GM23338 (cell line): Measurements from ENCODE around the gene TUBGCP2. TPM values are rescaled to one million over a fixed set of nuclear protein-coding genes. Genes with fewer than 3 reads are reported as not detected.

Experiments
- ATAC-seq: fragments of 200-7000 bp; cut with Tn5 transposase; 3 replicates; pipeline ENCODE4 v1.9.1; 2020
- DNase-seq: peaks from one replicate; pipeline ENCODE4 v3.0.0-alpha.2; 2015; ENCODE audit warnings: low spot score
- H2AFZ ChIP-seq: fragments of 200-600 bp; sonication (generic); 2 replicates; pipeline ENCODE4 v1.8.0; 2016; ENCODE audit warnings: antibody characterized with exemption, mild to moderate bottlenecking, moderate library complexity
- H3F3A ChIP-seq: fragments of 200-600 bp; sonication (generic); replicated peaks from 2 replicates; pipeline ENCODE4 v1.8.0; 2017; ENCODE audit warnings: antibody characterized with exemption, mixed run types, low read depth
- H3K27ac ChIP-seq: fragments of 200-600 bp; sonication (generic); 2 replicates; pipeline ENCODE4 v1.6.1; 2016; ENCODE audit warnings: low read depth
- H3K27me3 ChIP-seq: fragments of 200-600 bp; sonication (generic); 2 replicates; pipeline ENCODE4 v1.8.0; 2016; ENCODE audit warnings: mild to moderate bottlenecking, mixed run types, moderate library complexity; ENCODE audit not compliant: insufficient read depth
- H3K36me3 ChIP-seq: fragments of 200-600 bp; sonication (generic); 2 replicates; pipeline ENCODE4 v1.8.0; 2016; ENCODE audit warnings: mild to moderate bottlenecking; ENCODE audit not compliant: insufficient read depth
- H3K4me1 ChIP-seq: fragments of 200-600 bp; sonication (generic); 2 replicates; pipeline ENCODE4 v1.8.0; 2016; ENCODE audit warnings: mild to moderate bottlenecking, moderate library complexity; ENCODE audit not compliant: insufficient read depth
- H3K4me2 ChIP-seq: fragments of 200-600 bp; sonication (generic); 2 replicates; pipeline ENCODE4 v1.7.1; 2017; ENCODE audit warnings: mixed run types
- H3K4me3 ChIP-seq: fragments of 200-600 bp; sonication (generic); 2 replicates; pipeline ENCODE4 v1.6.1; 2016; ENCODE audit warnings: mixed run types
- H3K79me2 ChIP-seq: fragments of 200-600 bp; sonication (generic); replicated peaks from 2 replicates; pipeline ENCODE4 v1.8.0; 2017; ENCODE audit warnings: mild to moderate bottlenecking; ENCODE audit not compliant: insufficient read depth
- H3K9me2 ChIP-seq: fragments of 200-600 bp; sonication (generic); 2 replicates; pipeline ENCODE4 v1.8.0; 2017; ENCODE audit not compliant: insufficient read depth
- H4K20me1 ChIP-seq: fragments of 200-600 bp; sonication (generic); replicated peaks from 2 replicates; pipeline ENCODE4 v1.8.0; 2017; ENCODE audit warnings: mild to moderate bottlenecking; ENCODE audit not compliant: insufficient read depth
- H3K27ac Mint-ChIP-seq: 2 replicates; pipeline ENCODE4 v1.8.0; 2020; ENCODE audit warnings: inconsistent platforms, mild to moderate bottlenecking, moderate library complexity, mixed read lengths
- H3K27me3 Mint-ChIP-seq: 3 replicates; pipeline ENCODE4 v1.8.0; 2022; ENCODE audit warnings: low read depth, mild to moderate bottlenecking, moderate library complexity, mixed read lengths, inconsistent platforms; ENCODE audit not compliant: insufficient read depth, poor library complexity
- H3K36me3 Mint-ChIP-seq: 3 replicates; pipeline ENCODE4 v1.8.0; 2021; ENCODE audit warnings: low read depth, mild to moderate bottlenecking, inconsistent platforms, moderate library complexity, mixed read lengths
- H3K4me1 Mint-ChIP-seq: 3 replicates; pipeline ENCODE4 v1.8.0; 2020; ENCODE audit warnings: mild to moderate bottlenecking, inconsistent platforms, mixed read lengths
- H3K4me3 Mint-ChIP-seq: 3 replicates; pipeline ENCODE4 v1.8.0; 2021; ENCODE audit warnings: moderate library complexity, mild to moderate bottlenecking, inconsistent platforms, mixed read lengths
- H3K9me3 Mint-ChIP-seq: 3 replicates; pipeline ENCODE4 v1.8.0; 2020; ENCODE audit warnings: moderate library complexity, mild to moderate bottlenecking, inconsistent platforms, mixed read lengths
- CREB1 ChIP-seq: fragments of 250-450 bp; sonication (Bioruptor Pico); IDR thresholded peaks from 2 replicates; pipeline ENCODE4 v1.5.0; 2020; ENCODE audit warnings: low read depth, mild to moderate bottlenecking, moderate library complexity
- ETS1 ChIP-seq: IDR thresholded peaks from 2 replicates; pipeline ENCODE4 v1.6.1; 2016; ENCODE audit warnings: antibody characterized with exemption
- EZH2 ChIP-seq: fragments of 200-600 bp; sonication (generic); IDR thresholded peaks from one replicate; pipeline ENCODE4 v1.8.0; 2017; ENCODE audit warnings: antibody characterized with exemption, mild to moderate bottlenecking, low read depth; ENCODE audit not compliant: unreplicated experiment
- EZH2phosphoT487 ChIP-seq: fragments of 200-600 bp; sonication (generic); IDR thresholded peaks from one replicate; pipeline ENCODE4 v1.8.1; 2018; ENCODE audit warnings: antibody characterized with exemption; ENCODE audit not compliant: unreplicated experiment
- JUNB ChIP-seq: IDR thresholded peaks from one replicate; pipeline ENCODE4 v1.6.1; 2016; ENCODE audit warnings: antibody characterized with exemption; ENCODE audit not compliant: unreplicated experiment
- NANOG ChIP-seq: IDR thresholded peaks from 2 replicates; pipeline ENCODE4 v1.6.1; 2016; ENCODE audit warnings: antibody characterized with exemption, borderline replicate concordance
- POLR2AphosphoS5 ChIP-seq: IDR thresholded peaks from 2 replicates; pipeline ENCODE4 v1.6.1; 2016; ENCODE audit warnings: antibody characterized with exemption, low read depth
- STAT1 ChIP-seq: IDR thresholded peaks from one replicate; pipeline ENCODE4 v1.6.1; 2016; ENCODE audit warnings: antibody characterized with exemption; ENCODE audit not compliant: unreplicated experiment
- ZNF114 ChIP-seq: fragments of 250-450 bp; sonication (Bioruptor Pico); IDR thresholded peaks from 2 replicates; pipeline ENCODE4 v1.5.0; 2020; ENCODE audit warnings: mild to moderate bottlenecking, moderate library complexity
- ZNF331 ChIP-seq: fragments of 250-450 bp; sonication (Bioruptor Pico); IDR thresholded peaks from 2 replicates; pipeline ENCODE4 v1.5.0; 2020; ENCODE audit warnings: low read depth, mild to moderate bottlenecking, moderate library complexity
- ZNF462 ChIP-seq: fragments of 250-450 bp; sonication (Bioruptor Pico); IDR thresholded peaks from 2 replicates; pipeline ENCODE4 v1.5.0; 2020; ENCODE audit warnings: mild to moderate bottlenecking, moderate library complexity
- polyA plus RNA-seq: library from polyadenylated mRNA; unstranded; fragments of >200 nt; fragmentation: Nextera tagmentation; extraction: Ambion mirVana; gene quantifications from 2 replicates; pipeline ENCODE4 v1.2.1, GENCODE V29; 2016
- total RNA-seq: library from RNA; depleted of rRNA; stranded (reverse); fragments of >200 nt; shearing (Covaris generic); gene quantifications from 2 replicates; pipeline ENCODE4 v1.2.3, GENCODE V29; 2014

Gene TUBGCP2
- total and polyA plus RNA-seq, 2 experiments from 2014 or later, result 59.6 to 67.7 TPM

GRCh38 chr10:133355266-133355665, 46.6 kb upstream of the TUBGCP2 start:
- DNase-seq (no peak), ATAC-seq (no peak)
- Mint-ChIP-seq H3K27me3 (peaks cover 18% of the 10 kb centered on the region), H3K27ac (no peak overlapping the region), H3K4me3 (no peak overlapping the region), H3K36me3 (no peaks in the 10 kb centered on the region), H3K9me3 (no peaks in the 10 kb centered on the region), H3K4me1 (no peaks in the 10 kb centered on the region; the same call in 2 of the 3 replicates)
- no peak for TF ChIP-seq ETS1
- Histone ChIP-seq H3K27ac (no peak overlapping the region), H3K79me2 (0 out of 2 replicates have a peak, but pooled peaks cover 4% of the 10 kb centered on the region), H3F3A (0 out of 2 replicates have a peak, but pooled peaks cover 3% of the 10 kb centered on the region), H3K4me1 (no peaks in the 10 kb centered on the region), H3K27me3 (peaks cover 6% of the 10 kb centered on the region; the same call in 1 of the 2 replicates), H3K36me3 (no peaks in the 10 kb centered on the region), H3K4me2 (no peak overlapping the region), H3K4me3 (no peak overlapping the region), H2AFZ (no peak overlapping the region), H3K9me2 (no peaks in the 10 kb centered on the region), H4K20me1 (no peaks in the 10 kb centered on the region; the same call in 1 of the 2 replicates)

- peaks cover under 1% of the 10 kb centered on the region; the same call in 1 of the 2 replicates for H3K27me3 ChIP-seq
- H3K4me1 ChIP-seq, result no peaks in the 10 kb centered on the region
- 0 out of 2 replicates have a peak, but pooled peaks cover 4% of the 10 kb centered on the region for H3K79me2 ChIP-seq
- peaks cover 18% of the 10 kb centered on the region for H3K27me3 Mint-ChIP-seq
- H3K4me3 ChIP-seq, result no peak overlapping the region
- H2AFZ ChIP-seq, result no peak overlapping the region
- 0 out of 2 replicates have a peak, but pooled peaks cover 3% of the 10 kb centered on the region for H3F3A ChIP-seq
- no peaks in the 10 kb centered on the region for H3K36me3 ChIP-seq
- H3K9me2 ChIP-seq, result no peaks in the 10 kb centered on the region
- H3K27ac ChIP-seq, result no peak overlapping the region
- ATAC-seq (no peak), DNase-seq (no peak)
- H3K4me3 Mint-ChIP-seq, result no peak overlapping the region
- no peaks in the 10 kb centered on the region; the same call in 2 of the 3 replicates for H3K4me1 Mint-ChIP-seq
- no peak overlapping the region for H3K27ac Mint-ChIP-seq
- no peaks in the 10 kb centered on the region; the same call in 1 of the 2 replicates for H4K20me1 ChIP-seq
- no peak overlapping the region for H3K4me2 ChIP-seq
- H3K36me3 Mint-ChIP-seq, result no peaks in the 10 kb centered on the region
- no peaks in the 10 kb centered on the region for H3K9me3 Mint-ChIP-seq
- TF ChIP-seq JUNB, result no peak
- TF ChIP-seq EZH2phosphoT487, result no peak
- no peak for TF ChIP-seq POLR2AphosphoS5
- TF ChIP-seq STAT1, result no peak
- no peak for TF ChIP-seq ZNF331
- no peak for TF ChIP-seq NANOG
- TF ChIP-seq EZH2, result no peak
- no peak for TF ChIP-seq ZNF462 (CRISPR knock-in tag)
- no peak for TF ChIP-seq CREB1 (CRISPR knock-in tag)
- no peak for TF ChIP-seq ZNF114 (CRISPR knock-in tag)
These were observed 46.1 kb upstream of the TUBGCP2 start for GRCh38 chr10:133354672-133355240.
